ENCODE results near the gene OR2M2.

Gene OR2M2

DNA sequence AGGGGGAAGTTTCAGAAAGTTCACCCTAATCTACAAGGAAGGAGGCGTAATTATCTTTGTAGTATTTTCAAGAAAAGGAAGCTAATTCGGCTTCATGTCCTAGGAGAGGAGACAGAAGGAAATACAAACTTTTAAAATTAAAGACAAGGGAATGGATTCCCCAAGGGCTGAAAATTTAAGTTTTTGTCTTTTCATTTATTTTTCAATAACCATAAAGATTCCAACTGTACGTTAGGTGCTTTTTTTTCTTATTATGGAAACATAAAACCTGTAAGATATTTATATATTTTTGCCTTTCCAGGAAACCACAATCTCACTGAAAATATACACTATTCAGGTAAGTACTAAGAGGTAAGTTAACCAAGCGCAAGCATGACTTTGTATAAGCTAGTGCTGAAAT lies 22.3 kb downstream of the OR2M2 start, which contains the start of gene OR2M3:
OR2M3 (plus strand) TSS at position 301 of the 400 bp plus-strand sequence. CDS start 5,803 bp downstream, outside the sequence.
- Histone ChIP-seq H3K9ac (ENCODE audit: low read length) (no peak within 1 kb of the TSS), H3K4me3 (ENCODE audit: low read length) (no peak within 1 kb of the TSS), H3F3A (ENCODE audit: insufficient read depth, low read length) (no peaks in the 10 kb centered on the region), H3K36me3 (replicated peaks; ENCODE audit: insufficient read depth, low read length) (no peaks in the 10 kb centered on the region), H2AFZ (ENCODE audit: low read length) (no peak within 1 kb of the TSS), H4K20me1 (ENCODE audit: insufficient read depth, low read length) (no peaks in the 10 kb centered on the region), H3K9me2 (replicated peaks; ENCODE audit: insufficient read depth, low read length) (no peaks in the 10 kb centered on the region), H3K4me2 (ENCODE audit: low read depth, low read length) (no peak within 1 kb of the TSS), H3K79me2 (ENCODE audit: low read length) (no peaks in the 10 kb centered on the region), H3K9me3 (replicated peaks; ENCODE audit: insufficient read depth, low read length) (no peaks in the 10 kb centered on the region), H3K4me1 (ENCODE audit: low read length) (peaks cover 5% of the 10 kb centered on the region; the same call in 1 of the 2 replicates), H3K27me3 (replicated peaks; ENCODE audit: insufficient read depth, low read length) (no peaks in the 10 kb centered on the region), H3K27ac (ENCODE audit: low read length) (no peak within 1 kb of the TSS)
- peak; percentile 29 for DNase-seq
- TF ChIP-seq, protein P1, sequence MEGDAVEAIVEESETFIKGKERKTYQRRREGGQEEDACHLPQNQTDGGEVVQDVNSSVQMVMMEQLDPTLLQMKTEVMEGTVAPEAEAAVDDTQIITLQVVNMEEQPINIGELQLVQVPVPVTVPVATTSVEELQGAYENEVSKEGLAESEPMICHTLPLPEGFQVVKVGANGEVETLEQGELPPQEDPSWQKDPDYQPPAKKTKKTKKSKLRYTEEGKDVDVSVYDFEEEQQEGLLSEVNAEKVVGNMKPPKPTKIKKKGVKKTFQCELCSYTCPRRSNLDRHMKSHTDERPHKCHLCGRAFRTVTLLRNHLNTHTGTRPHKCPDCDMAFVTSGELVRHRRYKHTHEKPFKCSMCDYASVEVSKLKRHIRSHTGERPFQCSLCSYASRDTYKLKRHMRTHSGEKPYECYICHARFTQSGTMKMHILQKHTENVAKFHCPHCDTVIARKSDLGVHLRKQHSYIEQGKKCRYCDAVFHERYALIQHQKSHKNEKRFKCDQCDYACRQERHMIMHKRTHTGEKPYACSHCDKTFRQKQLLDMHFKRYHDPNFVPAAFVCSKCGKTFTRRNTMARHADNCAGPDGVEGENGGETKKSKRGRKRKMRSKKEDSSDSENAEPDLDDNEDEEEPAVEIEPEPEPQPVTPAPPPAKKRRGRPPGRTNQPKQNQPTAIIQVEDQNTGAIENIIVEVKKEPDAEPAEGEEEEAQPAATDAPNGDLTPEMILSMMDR (IDR thresholded peaks at IDR 0.05; ENCODE audit: low read length) = no peak
- TF ChIP-seq EZH2 (optimal IDR thresholded peaks at IDR 0.05; ENCODE audit: low read depth, low read length) (no peak), EZH2phosphoT487 (IDR thresholded peaks at IDR 0.05; ENCODE audit: low read length) (no peak)

DNA sequence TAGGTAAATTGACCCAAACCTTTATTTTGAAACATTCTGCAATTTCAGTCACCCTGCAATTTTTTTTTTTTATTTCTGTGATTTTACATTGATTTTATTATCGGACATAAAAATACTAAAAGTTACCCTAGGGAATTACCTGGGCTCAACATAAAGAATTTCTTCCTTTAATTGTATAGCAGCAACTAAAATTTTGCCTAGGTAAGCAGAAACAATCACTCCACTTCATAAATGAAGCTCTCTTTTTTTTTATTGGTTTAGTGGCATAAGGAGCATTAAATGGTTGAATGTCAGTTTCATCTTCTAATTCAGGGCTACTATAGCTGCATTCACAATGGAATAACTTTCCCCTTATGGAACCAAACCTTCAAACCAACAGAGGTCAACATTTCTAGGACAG lies 41.3 kb downstream of the OR2M2 start:
- Histone ChIP-seq H3K4me3 (ENCODE audit: low read length) (no peak overlapping the region), H3K9me2 (replicated peaks; ENCODE audit: insufficient read depth, low read length) (no peaks in the 10 kb centered on the region), H4K20me1 (ENCODE audit: insufficient read depth, low read length) (no peaks in the 10 kb centered on the region), H3K79me2 (ENCODE audit: low read length) (no peaks in the 10 kb centered on the region), H3K9me3 (replicated peaks; ENCODE audit: insufficient read depth, low read length) (no peaks in the 10 kb centered on the region), H3K4me2 (ENCODE audit: low read depth, low read length) (no peak overlapping the region), H3F3A (ENCODE audit: insufficient read depth, low read length) (no peaks in the 10 kb centered on the region), H3K9ac (ENCODE audit: low read length) (no peak overlapping the region), H3K27ac (ENCODE audit: low read length) (no peak overlapping the region), H3K36me3 (replicated peaks; ENCODE audit: insufficient read depth, low read length) (no peaks in the 10 kb centered on the region), H2AFZ (ENCODE audit: low read length) (no peak overlapping the region), H3K27me3 (replicated peaks; ENCODE audit: insufficient read depth, low read length) (no peaks in the 10 kb centered on the region), H3K4me1 (ENCODE audit: low read length) (no peaks in the 10 kb centered on the region)
- no peak for DNase-seq
- TF ChIP-seq, protein P1 (IDR thresholded peaks at IDR 0.05; ENCODE audit: low read length) = no peak
- TF ChIP-seq EZH2 (optimal IDR thresholded peaks at IDR 0.05; ENCODE audit: low read depth, low read length) = no peak
- TF ChIP-seq EZH2phosphoT487 (IDR thresholded peaks at IDR 0.05; ENCODE audit: low read length) = no peak

DNA sequence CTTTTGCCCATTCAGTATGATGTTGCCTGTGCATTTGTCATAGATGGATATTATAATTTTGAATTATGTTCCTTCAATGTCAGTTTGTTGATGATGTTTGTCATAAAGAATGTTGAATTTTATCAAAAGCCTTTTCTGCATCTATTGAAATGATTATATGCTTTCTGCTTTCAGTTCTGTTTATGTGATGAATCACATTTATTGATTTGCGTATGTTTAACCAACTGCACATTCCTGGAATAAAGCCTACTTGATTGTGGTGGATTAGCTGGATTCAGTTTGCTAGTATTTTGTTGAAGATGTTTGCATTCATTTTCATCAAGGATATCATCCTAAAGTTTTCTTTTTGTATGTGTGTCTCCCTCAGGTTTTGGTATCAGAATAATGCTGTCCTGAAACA lies 50.9 kb downstream of the OR2M2 start:
- H3K27me3 ChIP-seq (replicated peaks; ENCODE audit: insufficient read depth, low read length) = no peaks in the 10 kb centered on the region
- no peaks in the 10 kb centered on the region for H3K9me3 ChIP-seq (replicated peaks; ENCODE audit: insufficient read depth, low read length)
- no peaks in the 10 kb centered on the region for H3K79me2 ChIP-seq (ENCODE audit: low read length)
- TF ChIP-seq EZH2phosphoT487 (IDR thresholded peaks at IDR 0.05; ENCODE audit: low read length) (no peak), EZH2 (optimal IDR thresholded peaks at IDR 0.05; ENCODE audit: low read depth, low read length) (no peak)
- TF ChIP-seq, protein P1 (IDR thresholded peaks at IDR 0.05; ENCODE audit: low read length) = no peak
- no peak overlapping the region for H3K4me3 ChIP-seq (ENCODE audit: low read length)
- H3K9ac ChIP-seq (ENCODE audit: low read length) = no peak overlapping the region
- no peaks in the 10 kb centered on the region for H3K9me2 ChIP-seq (replicated peaks; ENCODE audit: insufficient read depth, low read length)
- DNase-seq = no peak
- no peaks in the 10 kb centered on the region for H3K36me3 ChIP-seq (replicated peaks; ENCODE audit: insufficient read depth, low read length)
- no peak overlapping the region for H3K27ac ChIP-seq (ENCODE audit: low read length)
- no peaks in the 10 kb centered on the region for H3F3A ChIP-seq (ENCODE audit: insufficient read depth, low read length)
- H3K4me1 ChIP-seq (ENCODE audit: low read length) = no peaks in the 10 kb centered on the region
- no peak overlapping the region for H3K4me2 ChIP-seq (ENCODE audit: low read depth, low read length)
- H2AFZ ChIP-seq (ENCODE audit: low read length) = no peak overlapping the region
- H4K20me1 ChIP-seq (ENCODE audit: insufficient read depth, low read length) = no peaks in the 10 kb centered on the region

All from MM.1S (cell line).